K562 (cell line): ENCODE measurements around the gene RNU6-9. TPM values are rescaled to one million over a fixed set of nuclear protein-coding genes. Genes with fewer than 3 reads are reported as not detected.

Experiments
- BDP1 ChIP-seq: IDR thresholded peaks from 3 replicates; pipeline ENCODE4 v1.6.1; 2011; ENCODE audit not compliant: insufficient read length, insufficient read depth
- FIP1L1 ChIP-seq: fragments of 200-400 bp; formaldehyde crosslinking; IDR thresholded peaks from 2 replicates; pipeline ENCODE4 v1.6.1; 2018; ENCODE audit warnings: mild to moderate bottlenecking, low read depth, low read length; ENCODE audit not compliant: poor library complexity, severe bottlenecking
- HDAC1 ChIP-seq, 2 experiments: fragments of 450-650 bp; IDR thresholded peaks; 2 replicates each; pipeline ENCODE4 v1.6.1; 2016 to 2017; ENCODE audit warnings: inconsistent platforms in 1 of 2, mild to moderate bottlenecking in 1 of 2, moderate library complexity in 1 of 2
- KDM2B ChIP-seq: fragments of 250-450 bp; sonication (Bioruptor Pico); IDR thresholded peaks from 2 replicates; pipeline ENCODE4 v1.8.0; 2021; ENCODE audit warnings: mild to moderate bottlenecking, moderate library complexity
- POLR2AphosphoS5 ChIP-seq: IDR thresholded peaks from 2 replicates; pipeline ENCODE4 v1.6.1; 2011; ENCODE audit warnings: mild to moderate bottlenecking, low read depth, low read length, moderate library complexity; ENCODE audit not compliant: control insufficient read depth, insufficient read depth
- RAD21 ChIP-seq, 2 experiments: fragments of 250-450 bp in 1 of 2; fragments of 450-650 bp in 1 of 2; sonication (Bioruptor Pico) in 1 of 2; formaldehyde crosslinking in 1 of 2; IDR thresholded peaks in 1 of 2; conservative IDR thresholded peaks in 1 of 2; 2 replicates each; pipeline versions ENCODE4 v1.4.0 to v1.8.0; 2020 to 2022; ENCODE audit warnings: mild to moderate bottlenecking in 2 of 2, moderate library complexity in 1 of 2
- RBFOX2 ChIP-seq: fragments of 200-400 bp; formaldehyde crosslinking; IDR thresholded peaks from 2 replicates; pipeline ENCODE4 v1.6.1; 2017; ENCODE audit warnings: low read depth, mild to moderate bottlenecking, low read length, moderate library complexity
- RFX7 ChIP-seq: fragments of 250-450 bp; sonication (Bioruptor Pico); IDR thresholded peaks from 2 replicates; pipeline ENCODE4 v1.5.1; 2021; ENCODE audit warnings: mild to moderate bottlenecking
- ZBTB17 ChIP-seq: fragments of 450-650 bp; formaldehyde crosslinking; IDR thresholded peaks from 2 replicates; pipeline ENCODE4 v1.4.0; 2020; ENCODE audit warnings: mild to moderate bottlenecking
- ZFP36 ChIP-seq: fragments of 150-350 bp; IDR thresholded peaks from 2 replicates; pipeline ENCODE4 v1.6.1; 2018; ENCODE audit warnings: low read length, low read depth; ENCODE audit not compliant: partially characterized antibody
- polyA plus RNA-seq, 8 experiments: library from polyadenylated mRNA; depleted of rRNA in 4 of 8; stranded (reverse) in 5 of 8; unstranded in 3 of 8; fragments of >200 nt; fragmentation: Nextera tagmentation in 2 of 8; fragmentation: Illumina TruSeq in 1 of 8; extraction: Ambion mirVana in 2 of 8; extraction: Trizol in 1 of 8; gene quantifications; 2 replicates each; pipeline versions ENCODE4 v1.2.1 to v1.2.3, GENCODE V29; 2011 to 2014; ENCODE audit warnings: inconsistent platforms in 1 of 8, missing spikeins in 1 of 8
- total RNA-seq, 7 experiments: library from RNA; depleted of rRNA in 6 of 7; stranded (reverse); fragments of >200 nt in 6 of 7; fragmentation: Illumina TruSeq in 2 of 7; extraction: Trizol in 2 of 7; gene quantifications; 2 replicates each; pipeline versions ENCODE4 v1.2.1 to v1.2.3, GENCODE V29; 2011 to 2021; ENCODE audit warnings: low replicate concordance in 1 of 7
- TF ChIP-seq, protein P1 (sequence below), 2 experiments: fragments of 450-650 bp; formaldehyde crosslinking in 1 of 2; IDR thresholded peaks; 2 replicates each; pipeline versions ENCODE4 v1.4.0 to v1.6.1; 2014 to 2020; ENCODE audit warnings: mild to moderate bottlenecking in 2 of 2, borderline replicate concordance in 1 of 2, low read depth in 1 of 2
- TF ChIP-seq, protein P2 (sequence below): sonication (generic); formaldehyde crosslinking; IDR thresholded peaks from 2 replicates; pipeline ENCODE4 v1.8.1; 2023; ENCODE audit warnings: mild to moderate bottlenecking, missing genetic modification reagents
- TF ChIP-seq, protein P3 (sequence below): sonication (generic); formaldehyde crosslinking; IDR thresholded peaks from 2 replicates; pipeline ENCODE4 v1.8.0; 2022; ENCODE audit warnings: missing genetic modification reagents, mild to moderate bottlenecking, moderate library complexity, borderline replicate concordance

RNU6-9 gene
- total and polyA plus RNA-seq, 9 of the 15 experiments (the other 6 are each of a cell fraction or from before 2014, with no cell fraction given) = not detected

DNA sequence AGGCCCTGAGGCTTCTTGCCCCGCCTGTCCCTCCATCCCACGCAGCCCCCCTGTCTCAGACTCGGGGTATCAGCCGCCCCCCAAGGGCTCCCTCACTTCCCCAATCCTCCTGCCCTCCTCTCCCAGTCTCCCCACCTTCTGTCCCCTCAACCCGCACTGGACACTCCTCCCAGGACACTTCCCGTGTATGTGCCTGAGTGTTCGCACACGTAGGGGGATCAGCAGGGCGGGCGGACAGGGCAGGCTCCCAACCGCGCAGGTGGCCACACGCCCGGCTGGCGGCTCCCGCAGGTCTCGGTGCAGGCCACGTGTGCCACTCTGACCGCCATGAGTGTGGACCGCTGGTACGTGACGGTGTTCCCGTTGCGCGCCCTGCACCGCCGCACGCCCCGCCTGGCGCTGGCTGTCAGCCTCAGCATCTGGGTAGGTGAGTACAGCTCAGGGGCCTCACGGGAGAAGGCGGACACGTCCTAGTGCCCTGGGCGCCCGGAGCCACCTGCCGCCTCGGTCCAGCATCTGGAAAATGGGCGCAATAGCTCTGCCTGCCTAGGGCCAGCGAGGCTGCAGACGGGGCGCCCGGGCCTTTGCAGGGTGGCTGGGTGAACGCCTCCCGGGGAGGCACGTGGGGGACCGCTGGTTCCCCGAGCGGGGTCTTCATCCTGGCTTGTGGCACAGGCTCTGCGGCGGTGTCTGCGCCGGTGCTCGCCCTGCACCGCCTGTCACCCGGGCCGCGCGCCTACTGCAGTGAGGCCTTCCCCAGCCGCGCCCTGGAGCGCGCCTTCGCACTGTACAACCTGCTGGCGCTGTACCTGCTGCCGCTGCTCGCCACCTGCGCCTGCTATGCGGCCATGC, 26.1 kb downstream of the RNU6-9 start (continued):
- TF ChIP-seq FIP1L1 (peak; percentile 49), RBFOX2 (peak; percentile 38; the same call in 1 of the 2 replicates), BDP1 (no peak), KDM2B (no peak), HDAC1 (IDR thresholded peaks at IDR 0.05) (no peak), POLR2AphosphoS5 (no peak), RFX7 (no peak), ZBTB17 (CRISPR knock-in tag) (no peak), RAD21 (CRISPR knock-in tag; conservative IDR thresholded peaks at IDR 0.05 in 1 of 2, IDR thresholded peaks at IDR 0.05 in 1 of 2) (no peak), ZFP36 (no peak)
- TF ChIP-seq, protein P1, sequence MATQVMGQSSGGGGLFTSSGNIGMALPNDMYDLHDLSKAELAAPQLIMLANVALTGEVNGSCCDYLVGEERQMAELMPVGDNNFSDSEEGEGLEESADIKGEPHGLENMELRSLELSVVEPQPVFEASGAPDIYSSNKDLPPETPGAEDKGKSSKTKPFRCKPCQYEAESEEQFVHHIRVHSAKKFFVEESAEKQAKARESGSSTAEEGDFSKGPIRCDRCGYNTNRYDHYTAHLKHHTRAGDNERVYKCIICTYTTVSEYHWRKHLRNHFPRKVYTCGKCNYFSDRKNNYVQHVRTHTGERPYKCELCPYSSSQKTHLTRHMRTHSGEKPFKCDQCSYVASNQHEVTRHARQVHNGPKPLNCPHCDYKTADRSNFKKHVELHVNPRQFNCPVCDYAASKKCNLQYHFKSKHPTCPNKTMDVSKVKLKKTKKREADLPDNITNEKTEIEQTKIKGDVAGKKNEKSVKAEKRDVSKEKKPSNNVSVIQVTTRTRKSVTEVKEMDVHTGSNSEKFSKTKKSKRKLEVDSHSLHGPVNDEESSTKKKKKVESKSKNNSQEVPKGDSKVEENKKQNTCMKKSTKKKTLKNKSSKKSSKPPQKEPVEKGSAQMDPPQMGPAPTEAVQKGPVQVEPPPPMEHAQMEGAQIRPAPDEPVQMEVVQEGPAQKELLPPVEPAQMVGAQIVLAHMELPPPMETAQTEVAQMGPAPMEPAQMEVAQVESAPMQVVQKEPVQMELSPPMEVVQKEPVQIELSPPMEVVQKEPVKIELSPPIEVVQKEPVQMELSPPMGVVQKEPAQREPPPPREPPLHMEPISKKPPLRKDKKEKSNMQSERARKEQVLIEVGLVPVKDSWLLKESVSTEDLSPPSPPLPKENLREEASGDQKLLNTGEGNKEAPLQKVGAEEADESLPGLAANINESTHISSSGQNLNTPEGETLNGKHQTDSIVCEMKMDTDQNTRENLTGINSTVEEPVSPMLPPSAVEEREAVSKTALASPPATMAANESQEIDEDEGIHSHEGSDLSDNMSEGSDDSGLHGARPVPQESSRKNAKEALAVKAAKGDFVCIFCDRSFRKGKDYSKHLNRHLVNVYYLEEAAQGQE (IDR thresholded peaks at IDR 0.05; ENCODE audit: borderline replicate concordance) = no peak
- TF ChIP-seq, protein P1 (CRISPR knock-in tag; IDR thresholded peaks at IDR 0.05; ENCODE audit: low read depth) = no peak
- TF ChIP-seq, protein P2, sequence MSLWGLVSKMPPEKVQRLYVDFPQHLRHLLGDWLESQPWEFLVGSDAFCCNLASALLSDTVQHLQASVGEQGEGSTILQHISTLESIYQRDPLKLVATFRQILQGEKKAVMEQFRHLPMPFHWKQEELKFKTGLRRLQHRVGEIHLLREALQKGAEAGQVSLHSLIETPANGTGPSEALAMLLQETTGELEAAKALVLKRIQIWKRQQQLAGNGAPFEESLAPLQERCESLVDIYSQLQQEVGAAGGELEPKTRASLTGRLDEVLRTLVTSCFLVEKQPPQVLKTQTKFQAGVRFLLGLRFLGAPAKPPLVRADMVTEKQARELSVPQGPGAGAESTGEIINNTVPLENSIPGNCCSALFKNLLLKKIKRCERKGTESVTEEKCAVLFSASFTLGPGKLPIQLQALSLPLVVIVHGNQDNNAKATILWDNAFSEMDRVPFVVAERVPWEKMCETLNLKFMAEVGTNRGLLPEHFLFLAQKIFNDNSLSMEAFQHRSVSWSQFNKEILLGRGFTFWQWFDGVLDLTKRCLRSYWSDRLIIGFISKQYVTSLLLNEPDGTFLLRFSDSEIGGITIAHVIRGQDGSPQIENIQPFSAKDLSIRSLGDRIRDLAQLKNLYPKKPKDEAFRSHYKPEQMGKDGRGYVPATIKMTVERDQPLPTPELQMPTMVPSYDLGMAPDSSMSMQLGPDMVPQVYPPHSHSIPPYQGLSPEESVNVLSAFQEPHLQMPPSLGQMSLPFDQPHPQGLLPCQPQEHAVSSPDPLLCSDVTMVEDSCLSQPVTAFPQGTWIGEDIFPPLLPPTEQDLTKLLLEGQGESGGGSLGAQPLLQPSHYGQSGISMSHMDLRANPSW (CRISPR knock-in tag) = no peak
- TF ChIP-seq, protein P3, sequence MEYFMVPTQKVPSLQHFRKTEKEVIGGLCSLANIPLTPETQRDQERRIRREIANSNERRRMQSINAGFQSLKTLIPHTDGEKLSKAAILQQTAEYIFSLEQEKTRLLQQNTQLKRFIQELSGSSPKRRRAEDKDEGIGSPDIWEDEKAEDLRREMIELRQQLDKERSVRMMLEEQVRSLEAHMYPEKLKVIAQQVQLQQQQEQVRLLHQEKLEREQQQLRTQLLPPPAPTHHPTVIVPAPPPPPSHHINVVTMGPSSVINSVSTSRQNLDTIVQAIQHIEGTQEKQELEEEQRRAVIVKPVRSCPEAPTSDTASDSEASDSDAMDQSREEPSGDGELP (CRISPR knock-in tag) = peak; percentile 14; the same call in 1 of the 2 replicates
